Upper lobe of left lung (tissue), 6 donors: ENCODE measurements around the gene ASB2. TPM values are rescaled to one million over a fixed set of nuclear protein-coding genes. Genes with fewer than 3 reads are reported as not detected.

ENCODE experiments used
- ATAC-seq, 2 donors: fragments of 200-7000 bp; cut with Tn5 transposase; one replicate each; pipeline ENCODE4 v1.9.1; 2022; ENCODE audit warnings: mild to moderate bottlenecking in 2 of 2, moderate library complexity in 2 of 2; ENCODE audit not compliant: low FRiP score in 2 of 2
- DNase-seq, 2 donors: peaks; one replicate each; pipeline ENCODE4 v3.0.0-alpha.2; 2019 to 2020
- H3K27ac ChIP-seq, 4 donors: fragments of 200-600 bp; sonication (generic); one replicate each; pipeline ENCODE4 v1.5.1; 2016 to 2019
- H3K27me3 ChIP-seq, 4 donors: fragments of 200-600 bp; sonication (generic); one replicate each; pipeline ENCODE4 v1.5.1; 2017 to 2019
- H3K36me3 ChIP-seq, 4 donors: fragments of 200-600 bp; sonication (generic); one replicate each; pipeline ENCODE4 v1.5.1; 2016 to 2019
- H3K4me1 ChIP-seq, 4 donors: fragments of 200-600 bp; sonication (generic); one replicate each; pipeline ENCODE4 v1.5.1; 2018 to 2019
- H3K4me3 ChIP-seq, 4 donors: fragments of 200-600 bp; sonication (generic); one replicate each; pipeline ENCODE4 v1.5.1; 2017 to 2019; ENCODE audit warnings: mild to moderate bottlenecking in 2 of 4, moderate library complexity in 1 of 4
- H3K9me3 ChIP-seq, 4 donors: fragments of 200-600 bp; sonication (generic); one replicate each; pipeline ENCODE4 v1.5.1; 2018 to 2019
- CTCF ChIP-seq, 6 experiments: fragments of 450-650 bp in 4 of 6; fragments of 200-600 bp in 2 of 6; sonication (generic) in 2 of 6; IDR thresholded peaks; one replicate each; pipeline ENCODE4 v1.5.1; 2016 to 2019; ENCODE audit warnings: antibody characterized with exemption in 6 of 6
- EP300 ChIP-seq, 4 donors: sonication (generic); formaldehyde crosslinking; IDR thresholded peaks; one replicate each; pipeline ENCODE4 v1.5.1; 2017; ENCODE audit warnings: antibody characterized with exemption in 4 of 4, control low read depth in 2 of 4
- POLR2A ChIP-seq, 4 donors: fragments of 450-650 bp; IDR thresholded peaks; one replicate each; pipeline ENCODE4 v1.5.1; 2016 to 2017; ENCODE audit warnings: antibody characterized with exemption in 4 of 4, mild to moderate bottlenecking in 2 of 4
- POLR2AphosphoS5 ChIP-seq, 2 donors: sonication (generic); formaldehyde crosslinking; IDR thresholded peaks; one replicate each; pipeline ENCODE4 v1.5.1; 2017; ENCODE audit warnings: antibody characterized with exemption in 2 of 2
- WGBS, 2 donors: methylation state at CpG; one replicate each; pipeline ENCODE4 v1.1.5; 2017 to 2018; 5-methylcytosine and 5-hydroxymethylcytosine counted together
- total RNA-seq, 6 donors: library from RNA; depleted of rRNA in 4 of 6; stranded (reverse); fragments of >200 nt in 4 of 6; gene quantifications; one replicate each; pipeline versions ENCODE4 v1.1.0 to v1.2.1, GENCODE V29; 2016 to 2021
- donor health status: DM: no; HTN: no; CAD: no; lungs with moderate emphysema.
- donor health status: DM: no; HTN: yes; CAD: no; lungs with severe emphysema.

ASB2 gene
- total RNA-seq, 6 donors from 2014 or later = 0.76 to 2.2 (median 1.9) TPM; not detected in 1

GRCh38 chr14:93939304-93940229, 36.8 kb downstream of the ASB2 start:
- peak; percentile 67 to 98 (median 92) for TF ChIP-seq CTCF (IDR thresholded peaks at IDR 0.05)
- TF ChIP-seq POLR2AphosphoS5 (IDR thresholded peaks at IDR 0.05) = no peak
- H3K36me3 ChIP-seq = no peaks in the 10 kb centered on the region
- DNase-seq (peak; percentile 79 to 98), ATAC-seq (peak; percentile 75 to 91)
- 32 to 80% methylated on average over 2 to 16 of the region's 84 CpGs for WGBS, 2 donors
- H3K4me3 ChIP-seq = peak overlapping the region in 3 of 4 donors; percentile 38 to 43 (median 42)
- no peak overlapping the region for H3K27ac ChIP-seq
- H3K4me1 ChIP-seq = peaks cover 0 to 17% (median 11%) of the 10 kb centered on the region in 4 donors
- H3K27me3 ChIP-seq = peaks cover 0 to 11% (median 4%) of the 10 kb centered on the region in 4 donors
- H3K9me3 ChIP-seq = no peaks in the 10 kb centered on the region

DNA sequence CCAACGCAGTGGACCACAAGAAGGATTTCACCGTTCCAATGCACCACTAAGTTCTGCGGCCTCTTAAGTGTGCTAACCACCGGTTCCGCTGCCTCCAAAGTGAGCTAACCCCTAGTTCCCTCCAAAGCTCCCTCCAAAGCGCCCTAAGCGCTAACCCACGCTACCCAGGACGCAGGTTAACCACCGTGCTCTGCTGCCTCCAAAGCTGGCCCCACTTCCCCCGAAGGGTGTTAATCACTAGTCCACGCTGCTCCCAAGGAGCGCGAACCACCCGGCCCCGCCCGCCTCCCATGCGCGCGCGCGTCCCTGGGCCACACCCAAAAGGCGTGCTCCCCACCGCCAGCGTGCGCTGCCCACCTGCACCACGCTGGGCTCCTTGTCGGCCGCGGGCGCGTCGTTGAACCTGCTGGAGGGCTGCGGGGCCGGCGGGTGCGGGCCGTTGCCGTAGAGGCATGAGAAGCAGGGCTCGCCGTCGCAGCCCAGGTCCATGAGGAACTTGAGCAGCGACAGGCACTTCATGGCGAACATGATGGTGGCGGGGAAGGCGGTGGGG, 37.5 kb downstream of the ASB2 start:
- H3K36me3 ChIP-seq = no peaks in the 10 kb centered on the region
- H3K4me1 ChIP-seq = peaks cover 0 to 17% (median 11%) of the 10 kb centered on the region in 4 donors
- H3K9me3 ChIP-seq = no peaks in the 10 kb centered on the region
- TF ChIP-seq POLR2AphosphoS5 (IDR thresholded peaks at IDR 0.05) = no peak
- TF ChIP-seq CTCF (IDR thresholded peaks at IDR 0.05) = no peak
- TF ChIP-seq POLR2A (IDR thresholded peaks at IDR 0.05) = no peak
- no peak for TF ChIP-seq EP300 (IDR thresholded peaks at IDR 0.05)
- peaks cover 0 to 11% (median 4%) of the 10 kb centered on the region in 4 donors for H3K27me3 ChIP-seq
- 40 to 77% methylated on average over 12 to 46 of the region's 46 CpGs for WGBS, 2 donors
- peak in 1 of 2 donors; percentile 85 for DNase-seq
- peak overlapping the region in 3 of 4 donors; percentile 38 to 43 (median 42) for H3K4me3 ChIP-seq
- no peak for ATAC-seq
- no peak overlapping the region for H3K27ac ChIP-seq

DNA sequence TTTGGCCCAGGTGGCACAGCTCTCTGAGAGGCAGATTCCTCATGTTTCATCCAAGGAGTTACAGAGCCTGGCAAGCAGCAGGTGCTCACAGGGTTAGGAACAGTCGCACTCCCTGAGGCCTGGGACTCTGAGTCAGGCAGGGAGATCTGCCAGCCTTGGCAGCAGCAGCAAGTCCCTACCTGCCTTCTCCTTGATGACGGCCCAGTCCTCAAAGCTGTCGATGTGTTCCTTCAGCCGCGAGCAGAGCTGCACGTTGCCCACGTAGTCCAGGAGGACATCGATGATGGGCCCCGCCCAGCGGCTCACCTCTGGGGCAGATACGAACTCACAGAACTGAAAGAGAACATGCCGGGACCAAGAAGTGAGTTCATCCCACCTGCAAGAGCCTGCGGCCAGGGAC, 38.9 kb downstream of the ASB2 start:
- no peak for TF ChIP-seq EP300 (IDR thresholded peaks at IDR 0.05)
- TF ChIP-seq CTCF (IDR thresholded peaks at IDR 0.05) = no peak
- TF ChIP-seq POLR2AphosphoS5 (IDR thresholded peaks at IDR 0.05) = no peak
- no peak for TF ChIP-seq POLR2A (IDR thresholded peaks at IDR 0.05)
- H3K4me3 ChIP-seq = no peak overlapping the region
- peaks cover 0 to 17% (median 11%) of the 10 kb centered on the region in 4 donors for H3K4me1 ChIP-seq
- ATAC-seq (no peak), DNase-seq (no peak)
- H3K27me3 ChIP-seq = peaks cover 0 to 11% (median 4%) of the 10 kb centered on the region in 4 donors
- H3K36me3 ChIP-seq = no peaks in the 10 kb centered on the region
- WGBS, 2 donors = 87 to 100% methylated on average over 2 to 13 of the region's 13 CpGs
- H3K9me3 ChIP-seq = no peaks in the 10 kb centered on the region
- H3K27ac ChIP-seq = no peak overlapping the region

DNA sequence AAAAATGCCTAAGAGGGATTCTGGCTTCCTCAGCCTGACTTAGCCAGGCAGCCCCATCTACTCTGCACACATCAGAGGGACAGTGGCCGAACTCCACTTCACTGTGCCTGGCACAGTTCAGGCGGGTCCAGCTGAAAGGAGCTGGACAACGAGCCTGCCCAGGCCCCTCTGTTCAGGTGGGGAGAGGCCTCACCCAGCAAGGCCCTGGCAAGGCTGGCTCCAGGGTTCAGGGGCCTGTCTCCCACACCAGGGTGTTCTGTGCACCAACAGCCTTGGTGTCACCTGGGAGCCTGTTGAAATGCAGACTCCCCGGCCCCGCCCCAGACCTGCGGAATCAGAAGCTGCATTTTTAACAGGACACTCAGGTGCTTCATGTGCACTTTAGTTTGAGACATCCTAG, 39.4 kb downstream of the ASB2 start:
- no peaks in the 10 kb centered on the region for H3K9me3 ChIP-seq
- WGBS, 2 donors = 83 to 90% methylated on average over 6 of the region's 6 CpGs
- H3K4me3 ChIP-seq = no peak overlapping the region
- H3K4me1 ChIP-seq = peaks cover 0 to 17% (median 11%) of the 10 kb centered on the region in 4 donors
- no peak for ATAC-seq
- no peak overlapping the region for H3K27ac ChIP-seq
- TF ChIP-seq EP300 (IDR thresholded peaks at IDR 0.05) (no peak), CTCF (IDR thresholded peaks at IDR 0.05) (no peak), POLR2AphosphoS5 (IDR thresholded peaks at IDR 0.05) (no peak), POLR2A (IDR thresholded peaks at IDR 0.05) (no peak)
- no peaks in the 10 kb centered on the region for H3K36me3 ChIP-seq
- peaks cover 0 to 11% (median 4%) of the 10 kb centered on the region in 4 donors for H3K27me3 ChIP-seq
- no peak for DNase-seq
